RWPE2 (cell line): ENCODE data around the gene PAX8.

Experiments used
- ATAC-seq: fragments of 200-7000 bp; cut with Tn5 transposase; 3 replicates; pipeline ENCODE4 v1.9.1; 2021; ENCODE audit warnings: low read depth
- DNase-seq: peaks from one replicate; pipeline ENCODE4 v3.0.0-alpha.2; 2020; ENCODE audit warnings: low spot score
- H3K27ac ChIP-seq: fragments of 450-650 bp; 2 replicates; pipeline ENCODE4 v1.5.1; 2017; ENCODE audit warnings: mild to moderate bottlenecking; ENCODE audit not compliant: poor library complexity, severe bottlenecking
- H3K27me3 ChIP-seq: fragments of 250-450 bp; sonication (Bioruptor Pico); 2 replicates; pipeline ENCODE4 v1.5.1; 2021; ENCODE audit warnings: mild to moderate bottlenecking, moderate library complexity; ENCODE audit not compliant: insufficient read depth, poor library complexity, severe bottlenecking
- H3K36me3 ChIP-seq: fragments of 250-450 bp; sonication (Bioruptor Pico); 2 replicates; pipeline ENCODE4 v1.5.1; 2020; ENCODE audit warnings: low read depth, mild to moderate bottlenecking, moderate library complexity
- H3K4me1 ChIP-seq: fragments of 250-450 bp; sonication (Bioruptor Pico); 2 replicates; pipeline ENCODE4 v1.5.1; 2021; ENCODE audit warnings: mild to moderate bottlenecking, moderate library complexity; ENCODE audit not compliant: insufficient read depth, poor library complexity, severe bottlenecking
- H3K4me3 ChIP-seq: fragments of 250-450 bp; sonication (Bioruptor Pico); 2 replicates; pipeline ENCODE4 v1.5.1; 2021; ENCODE audit warnings: mild to moderate bottlenecking, moderate library complexity; ENCODE audit not compliant: severe bottlenecking
- H3K9me3 ChIP-seq: fragments of 250-450 bp; sonication (Bioruptor Pico); 2 replicates; pipeline ENCODE4 v1.5.1; 2021; ENCODE audit warnings: mild to moderate bottlenecking, moderate library complexity; ENCODE audit not compliant: severe bottlenecking
- TF ChIP-seq, protein P1 (sequence below): fragments of 450-650 bp; IDR thresholded peaks from one replicate; pipeline ENCODE4 v1.5.1; 2017; ENCODE audit warnings: mild to moderate bottlenecking, moderate library complexity; ENCODE audit not compliant: poor library complexity, severe bottlenecking

The PAX8 gene

DNA sequence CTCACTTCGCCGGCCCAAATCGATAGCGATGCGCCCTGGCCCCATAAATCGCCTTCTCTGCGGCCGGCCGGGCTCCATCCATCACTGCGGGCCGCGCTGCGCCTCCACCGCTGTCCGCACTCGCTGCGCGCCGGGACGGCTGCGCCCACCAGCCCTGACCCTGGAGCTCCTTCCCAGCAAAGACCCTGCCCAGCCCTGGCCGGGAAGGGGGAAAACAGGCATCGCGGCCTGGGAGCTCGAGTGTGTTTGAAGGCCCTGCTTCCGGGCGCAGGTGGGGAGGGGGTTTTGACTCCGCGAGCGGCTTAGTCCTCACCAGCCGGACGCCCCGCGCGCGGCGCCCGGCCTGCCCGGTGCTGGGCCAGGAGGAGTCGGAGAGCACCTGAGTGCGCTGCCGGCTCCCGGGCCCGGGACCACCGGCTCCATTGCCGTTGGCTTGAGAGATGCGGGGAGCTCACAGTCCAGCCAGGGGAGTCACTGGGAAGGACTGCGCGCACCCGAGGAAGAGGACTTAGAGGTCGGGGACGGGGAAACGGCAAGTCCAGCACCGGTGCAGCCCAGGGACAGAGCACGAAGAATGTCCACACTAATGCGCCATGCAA lies 1.1 kb downstream of the PAX8 start:
- TF ChIP-seq, protein P1, sequence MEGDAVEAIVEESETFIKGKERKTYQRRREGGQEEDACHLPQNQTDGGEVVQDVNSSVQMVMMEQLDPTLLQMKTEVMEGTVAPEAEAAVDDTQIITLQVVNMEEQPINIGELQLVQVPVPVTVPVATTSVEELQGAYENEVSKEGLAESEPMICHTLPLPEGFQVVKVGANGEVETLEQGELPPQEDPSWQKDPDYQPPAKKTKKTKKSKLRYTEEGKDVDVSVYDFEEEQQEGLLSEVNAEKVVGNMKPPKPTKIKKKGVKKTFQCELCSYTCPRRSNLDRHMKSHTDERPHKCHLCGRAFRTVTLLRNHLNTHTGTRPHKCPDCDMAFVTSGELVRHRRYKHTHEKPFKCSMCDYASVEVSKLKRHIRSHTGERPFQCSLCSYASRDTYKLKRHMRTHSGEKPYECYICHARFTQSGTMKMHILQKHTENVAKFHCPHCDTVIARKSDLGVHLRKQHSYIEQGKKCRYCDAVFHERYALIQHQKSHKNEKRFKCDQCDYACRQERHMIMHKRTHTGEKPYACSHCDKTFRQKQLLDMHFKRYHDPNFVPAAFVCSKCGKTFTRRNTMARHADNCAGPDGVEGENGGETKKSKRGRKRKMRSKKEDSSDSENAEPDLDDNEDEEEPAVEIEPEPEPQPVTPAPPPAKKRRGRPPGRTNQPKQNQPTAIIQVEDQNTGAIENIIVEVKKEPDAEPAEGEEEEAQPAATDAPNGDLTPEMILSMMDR, result no peak
- Histone ChIP-seq H3K27me3 (no peaks in the 10 kb centered on the region), H3K4me1 (peaks cover 6% of the 10 kb centered on the region)

DNA sequence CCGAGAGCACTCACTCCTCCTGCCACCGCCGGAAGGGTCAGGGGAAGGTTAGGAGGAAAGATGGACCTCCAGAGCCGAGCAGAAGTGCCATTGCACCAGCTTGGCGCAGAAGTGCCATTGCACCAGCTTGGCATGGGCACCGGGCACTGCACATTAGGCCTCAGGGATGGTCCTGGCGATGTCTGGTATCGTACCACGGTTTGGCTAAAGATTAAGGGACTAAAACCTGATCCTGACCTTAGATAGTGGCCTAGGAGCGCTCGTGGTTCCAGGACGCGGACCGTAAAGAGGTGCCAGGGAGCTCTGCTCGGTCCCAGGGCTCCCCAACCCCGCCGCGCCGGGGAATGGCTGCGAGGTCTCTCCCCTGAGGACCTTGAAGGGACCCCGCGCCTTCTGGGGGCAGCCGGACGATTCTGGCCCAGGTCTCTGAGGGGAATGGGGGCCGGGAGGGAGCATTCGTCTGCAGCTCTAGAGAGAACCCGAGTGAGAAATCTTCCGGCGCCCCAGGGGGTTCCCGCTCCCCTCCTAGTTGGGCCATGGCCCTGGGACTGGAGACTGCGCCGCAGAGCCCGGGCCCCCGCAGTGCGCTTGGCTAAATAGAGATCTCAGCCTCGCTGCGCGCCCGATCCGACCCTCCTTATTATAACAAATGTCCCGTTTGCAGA lies 1.8 kb downstream of the PAX8 start:
- Histone ChIP-seq H3K27ac (no peak overlapping the region), H3K4me1 (no peaks in the 10 kb centered on the region), H3K4me3 (no peak overlapping the region), H3K36me3 (no peaks in the 10 kb centered on the region), H3K9me3 (no peaks in the 10 kb centered on the region), H3K27me3 (no peaks in the 10 kb centered on the region)
- DNase-seq, result no peak
- no peak for ATAC-seq
- TF ChIP-seq, protein P1, result no peak

More for the DNA sequence above, 1.1 kb downstream of the PAX8 start:
- Histone ChIP-seq H3K9me3 (no peaks in the 10 kb centered on the region), H3K4me3 (no peak overlapping the region), H3K36me3 (no peaks in the 10 kb centered on the region), H3K27ac (no peak overlapping the region)
- DNase-seq, result no peak
- ATAC-seq, result no peak

DNA sequence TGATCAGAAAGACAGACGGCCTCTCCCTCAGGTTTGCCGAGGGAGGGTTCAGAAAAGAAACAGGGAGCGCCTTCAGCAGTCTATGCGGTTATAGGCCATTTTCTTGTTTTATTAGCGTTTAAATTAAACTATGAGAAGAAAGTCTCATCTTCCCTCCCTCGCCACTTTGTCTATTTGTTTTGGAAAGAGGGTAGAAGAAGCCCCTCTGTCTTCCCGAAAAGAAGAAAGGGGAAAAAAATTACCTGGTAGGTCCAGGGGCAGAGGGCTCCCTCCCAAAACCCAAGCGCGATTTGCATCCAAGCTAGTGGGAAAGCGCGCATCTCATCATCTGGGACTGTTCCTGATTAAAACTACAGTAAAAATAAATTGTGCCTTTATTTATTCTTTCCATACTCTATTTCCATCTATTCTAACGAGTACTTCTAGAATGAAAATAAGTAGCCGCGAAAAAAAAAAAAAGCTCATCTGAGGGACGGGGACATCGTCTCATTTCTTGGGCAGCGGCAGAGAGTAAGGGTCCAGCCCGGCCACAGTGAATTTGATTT lies 2.4 kb downstream of the PAX8 start:
- H3K27ac ChIP-seq, result no peak overlapping the region
- no peak overlapping the region for H3K4me3 ChIP-seq
- H3K4me1 ChIP-seq, result no peaks in the 10 kb centered on the region
- no peak for DNase-seq
- H3K36me3 ChIP-seq, result no peaks in the 10 kb centered on the region
- H3K27me3 ChIP-seq, result no peaks in the 10 kb centered on the region
- no peaks in the 10 kb centered on the region for H3K9me3 ChIP-seq
- no peak for ATAC-seq
- TF ChIP-seq, protein P1, result no peak

DNA sequence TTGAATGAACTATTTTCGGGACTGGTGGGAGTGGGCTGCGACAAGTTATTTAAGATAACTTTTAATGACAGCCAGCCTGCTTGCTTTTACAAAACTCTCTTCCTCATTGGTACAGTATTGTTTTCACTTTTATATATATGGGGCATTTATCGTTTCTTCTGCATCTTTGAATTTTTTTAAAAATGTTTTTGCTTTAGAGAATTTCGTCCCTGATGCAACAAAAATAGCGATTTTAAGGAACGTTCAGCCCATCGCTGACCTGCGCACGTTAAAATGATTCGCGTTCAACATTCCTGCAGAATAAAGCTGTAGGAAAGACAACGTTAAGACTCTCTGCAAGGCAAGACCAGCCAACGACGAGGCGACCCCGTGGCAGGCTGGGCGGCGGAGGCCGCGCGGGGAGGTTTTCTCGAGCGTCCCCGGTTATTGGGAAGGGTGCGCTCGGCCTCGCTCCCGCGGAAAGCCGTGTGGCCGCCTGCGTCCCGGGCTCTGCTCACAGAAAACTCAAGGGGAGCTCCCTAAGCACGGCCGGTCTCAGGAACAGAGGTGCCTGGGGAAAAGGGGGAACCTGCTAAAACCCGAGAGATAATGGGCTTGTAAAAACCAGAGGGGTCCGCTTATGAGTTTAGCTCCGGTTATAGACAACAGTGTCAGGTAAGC lies 3.0 kb downstream of the PAX8 start:
- DNase-seq (no peak), ATAC-seq (no peak)
- Histone ChIP-seq H3K4me3 (no peak overlapping the region), H3K27ac (no peak overlapping the region), H3K4me1 (no peaks in the 10 kb centered on the region), H3K9me3 (no peaks in the 10 kb centered on the region), H3K36me3 (no peaks in the 10 kb centered on the region), H3K27me3 (no peaks in the 10 kb centered on the region)
- TF ChIP-seq, protein P1, result no peak

DNA sequence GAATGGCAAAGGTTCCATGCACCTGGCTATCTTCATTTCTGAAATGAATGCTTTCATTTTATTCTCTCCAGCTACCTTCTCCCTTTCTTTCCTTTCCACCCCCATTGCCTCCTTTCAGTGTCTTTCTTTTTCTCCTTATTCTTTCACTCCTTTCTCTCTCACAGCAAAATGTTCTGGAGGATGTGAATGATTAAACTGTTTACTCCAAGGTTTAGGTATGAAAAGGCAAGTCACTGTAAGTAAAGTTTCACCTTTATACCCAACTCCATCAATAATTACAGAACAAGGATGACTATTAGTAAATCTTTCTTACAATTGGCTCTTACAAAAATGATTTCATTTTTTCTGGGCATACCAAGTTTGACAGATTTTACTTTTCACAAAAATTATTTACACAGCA lies 4.3 kb downstream of the PAX8 start:
- TF ChIP-seq, protein P1, result no peak
- no peak overlapping the region for H3K4me3 ChIP-seq
- no peak for DNase-seq
- H3K27ac ChIP-seq, result no peak overlapping the region
- no peaks in the 10 kb centered on the region for H3K36me3 ChIP-seq
- no peaks in the 10 kb centered on the region for H3K9me3 ChIP-seq
- ATAC-seq, result no peak
- H3K4me1 ChIP-seq, result no peaks in the 10 kb centered on the region
- no peaks in the 10 kb centered on the region for H3K27me3 ChIP-seq
